A549 (cell line): ENCODE results near the gene DSCAM. TPM values are rescaled to one million over a fixed set of nuclear protein-coding genes. Genes with fewer than 3 reads are reported as not detected.

ENCODE experiments used
- ATAC-seq, 2 experiments: fragments of 200-7000 bp in 1 of 2; fragments of >200 bp in 1 of 2; cut with Nextera tagmentation in 1 of 2; cut with Tn5 transposase in 1 of 2; 3 replicates each; pipeline versions ENCODE4 v1.8.0 to v1.9.1; 2018 to 2020; ENCODE audit warnings: mild to moderate bottlenecking in 1 of 2, moderate library complexity in 1 of 2
- CTCF ChIA-PET: fragments of 300-600 bp; sonication (Branson Sonifier 250); formaldehyde crosslinking; extraction: SDS; loops from one replicate; lab custom pipeline; 2021; ENCODE audit warnings: antibody characterized with exemption, inconsistent platforms; lab: Yijun Ruan, JAX
- POLR2A ChIA-PET: fragments of 350-600 bp; formaldehyde crosslinking; extraction: SDS; loops from one replicate; lab custom pipeline; 2021; ENCODE audit warnings: antibody characterized with exemption, inconsistent platforms; lab: Yijun Ruan, JAX
- DNase-seq, 2 experiments: peaks; one replicate each; pipeline versions ENCODE4 v3.0.0 to v3.0.0-alpha.2; 2011 to 2016; ENCODE audit warnings: low read depth in 1 of 2, low spot score in 1 of 2
- FAIRE-seq: peaks from 2 replicates; lab custom pipeline; 2011; peaks lifted over from hg19 to GRCh38; lab: Jason Lieb, UNC
- H3K27ac ChIP-seq, 2 experiments: fragments of >200 bp; sonication (Bioruptor Twin); formaldehyde crosslinking; 3 replicates each; pipeline ENCODE4 v1.5.1; 2016 to 2017
- H3K4me1 ChIP-seq: fragments of >200 bp; sonication (Bioruptor Twin); formaldehyde crosslinking; 3 replicates; pipeline ENCODE4 v1.6.1; 2016
- H3K4me2 ChIP-seq: fragments of >200 bp; sonication (Bioruptor Twin); formaldehyde crosslinking; 3 replicates; pipeline ENCODE4 v1.6.1; 2016
- H3K4me3 ChIP-seq: fragments of >200 bp; sonication (Bioruptor Twin); formaldehyde crosslinking; 3 replicates; pipeline ENCODE4 v1.5.1; 2016
- H3K9me3 ChIP-seq: fragments of >200 bp; sonication (Bioruptor Twin); formaldehyde crosslinking; 3 replicates; pipeline ENCODE4 v1.6.1; 2016
- BCL3 ChIP-seq: fragments of >200 bp; sonication (Bioruptor Twin); formaldehyde crosslinking; IDR thresholded peaks from 3 replicates; pipeline ENCODE4 v1.6.1; 2016
- BHLHE40 ChIP-seq: IDR thresholded peaks from 2 replicates; pipeline ENCODE4 v1.6.1; 2012; ENCODE audit warnings: low read depth, low read length, inconsistent platforms
- CEBPB ChIP-seq, 2 experiments: fragments of >200 bp in 1 of 2; sonication (Bioruptor Twin) in 1 of 2; formaldehyde crosslinking in 1 of 2; IDR thresholded peaks; 2 replicates each; pipeline ENCODE4 v1.6.1; 2012 to 2016
- E2F6 ChIP-seq: IDR thresholded peaks from 2 replicates; pipeline ENCODE4 v1.6.1; 2012; ENCODE audit warnings: low read depth, borderline replicate concordance
- ELK1 ChIP-seq: fragments of 150-350 bp; IDR thresholded peaks from 2 replicates; pipeline ENCODE4 v1.6.1; 2014; ENCODE audit warnings: low read depth, mild to moderate bottlenecking, low read length
- FOSL2 ChIP-seq, 2 experiments: fragments of 450-650 bp in 1 of 2; fragments of >200 bp in 1 of 2; sonication (Bioruptor Twin) in 1 of 2; formaldehyde crosslinking; IDR thresholded peaks; 2 replicates each; pipeline versions ENCODE4 v1.5.0 to v1.6.1; 2016 to 2020; ENCODE audit warnings: mild to moderate bottlenecking in 1 of 2, moderate library complexity in 1 of 2
- HDAC2 ChIP-seq: fragments of 200-600 bp; sonication (generic); IDR thresholded peaks from 2 replicates; pipeline ENCODE4 v1.6.1; 2016
- HEYL ChIP-seq: fragments of 250-450 bp; sonication (Bioruptor Pico); IDR thresholded peaks from 2 replicates; pipeline ENCODE4 v1.8.0; 2021; ENCODE audit warnings: mild to moderate bottlenecking, moderate library complexity
- HOXB5 ChIP-seq: fragments of 250-450 bp; sonication (Bioruptor Pico); IDR thresholded peaks from 2 replicates; pipeline ENCODE4 v1.5.0; 2020; ENCODE audit warnings: mild to moderate bottlenecking, moderate library complexity
- KDM5A ChIP-seq: fragments of 200-600 bp; sonication (generic); IDR thresholded peaks from 2 replicates; pipeline ENCODE4 v1.6.1; 2016; ENCODE audit warnings: antibody characterized with exemption, mild to moderate bottlenecking
- MAX ChIP-seq: IDR thresholded peaks from 2 replicates; pipeline ENCODE4 v1.6.1; 2012
- NFE2L2 ChIP-seq: fragments of 150-350 bp; conservative IDR thresholded peaks from 2 replicates; pipeline ENCODE4 v1.6.1; 2014; ENCODE audit warnings: low read length
- NPAS2 ChIP-seq: fragments of 250-450 bp; sonication (Bioruptor Pico); IDR thresholded peaks from 2 replicates; pipeline ENCODE4 v1.8.0; 2022; ENCODE audit warnings: mild to moderate bottlenecking, moderate library complexity, borderline replicate concordance
- PBX3 ChIP-seq: IDR thresholded peaks from 2 replicates; pipeline ENCODE4 v1.6.1; 2012
- PHF8 ChIP-seq: fragments of 200-600 bp; sonication (generic); IDR thresholded peaks from 2 replicates; pipeline ENCODE4 v1.6.1; 2016; ENCODE audit warnings: low read depth, mild to moderate bottlenecking, antibody characterized with exemption, moderate library complexity, borderline replicate concordance
- POLR2AphosphoS2 ChIP-seq: conservative IDR thresholded peaks from 2 replicates; pipeline ENCODE4 v1.6.1; 2012; ENCODE audit warnings: low read length, improper control_type of control experiment, inconsistent platforms
- RAD21 ChIP-seq, 2 experiments: fragments of >200 bp in 1 of 2; sonication (Bioruptor Twin) in 1 of 2; formaldehyde crosslinking in 1 of 2; IDR thresholded peaks in 1 of 2; conservative IDR thresholded peaks in 1 of 2; 2 replicates in 1 of 2; 3 replicates in 1 of 2; pipeline ENCODE4 v1.6.1; 2012 to 2018; ENCODE audit warnings: inconsistent platforms in 1 of 2
- RARB ChIP-seq: fragments of 250-450 bp; sonication (Bioruptor Pico); IDR thresholded peaks from 2 replicates; pipeline ENCODE4 v1.8.0; 2021; ENCODE audit warnings: mild to moderate bottlenecking, moderate library complexity
- RCOR1 ChIP-seq: fragments of 150-350 bp; IDR thresholded peaks from 2 replicates; pipeline ENCODE4 v1.6.1; 2014; ENCODE audit warnings: antibody characterized with exemption, low read length, low read depth
- RNF2 ChIP-seq: fragments of 200-600 bp; sonication (generic); IDR thresholded peaks from 2 replicates; pipeline ENCODE4 v1.6.1; 2016; ENCODE audit warnings: low read depth, mild to moderate bottlenecking, antibody characterized with exemption, moderate library complexity, borderline replicate concordance
- SREBF2 ChIP-seq: fragments of 450-650 bp; IDR thresholded peaks from 2 replicates; pipeline ENCODE4 v1.6.1; 2014; ENCODE audit warnings: mild to moderate bottlenecking, moderate library complexity
- ZNF302 ChIP-seq: fragments of 250-450 bp; sonication (Bioruptor Pico); IDR thresholded peaks from 2 replicates; pipeline ENCODE4 v1.9.0; 2021; ENCODE audit warnings: inconsistent platforms, mild to moderate bottlenecking, moderate library complexity
- WGBS: methylation state at CpG from one replicate; pipeline ENCODE4 v1.1.6; 2017; ENCODE audit errors: missing lambda C conversion rate; 5-methylcytosine and 5-hydroxymethylcytosine counted together
- polyA plus RNA-seq, 4 experiments: library from polyadenylated mRNA; depleted of rRNA in 3 of 4; stranded (reverse); fragments of >200 nt; fragmentation: RNase III in 1 of 4; extraction: RNeasy Plus Mini Kit Qiagen cat#74134 plus additional on column Dnase treatment in 1 of 4; gene quantifications; 2 replicates in 3 of 4; 3 replicates in 1 of 4; pipeline ENCODE4 v1.2.3, GENCODE V29; 2011 to 2017
- TF ChIP-seq, protein P1 (sequence below): fragments of 450-650 bp; IDR thresholded peaks from 2 replicates; pipeline ENCODE4 v1.6.1; 2014; ENCODE audit warnings: antibody characterized with exemption

DSCAM gene
- polyA plus RNA-seq, 2 of the 4 experiments (the other 2 are of a cell fraction): not detected

GRCh38 chr21:40074198-40074597 lies 772.8 kb downstream of the DSCAM start (continued):
- TF ChIP-seq BCL3 (no peak), RARB (no peak), POLR2AphosphoS2 (no peak), MAX (no peak), RCOR1 (no peak), NFE2L2 (no peak), E2F6 (no peak)

- WGBS: 79% methylated on average over 5 of the region's 5 CpGs
- no peak for FAIRE-seq
- TF ChIP-seq CEBPB (IDR thresholded peaks at IDR 0.05) (peak in 1 of 2 experiments; percentile 7; a peak in 1 of 4 replicates), POLR2AphosphoS2 (no peak)
- CTCF ChIA-PET: no interaction called here
- ATAC-seq: no peak
- H3K4me3 ChIP-seq: no peak overlapping the region
- H3K9me3 ChIP-seq: no peaks in the 10 kb centered on the region
- no peak overlapping the region for H3K27ac ChIP-seq
- POLR2A ChIA-PET: no interaction called here
- DNase-seq: no peak
- no peaks in the 10 kb centered on the region for H3K4me1 ChIP-seq
- no peak overlapping the region for H3K4me2 ChIP-seq
Observed at GRCh38 chr21:40073642-40074041, 773.3 kb downstream of the DSCAM start.

DNA sequence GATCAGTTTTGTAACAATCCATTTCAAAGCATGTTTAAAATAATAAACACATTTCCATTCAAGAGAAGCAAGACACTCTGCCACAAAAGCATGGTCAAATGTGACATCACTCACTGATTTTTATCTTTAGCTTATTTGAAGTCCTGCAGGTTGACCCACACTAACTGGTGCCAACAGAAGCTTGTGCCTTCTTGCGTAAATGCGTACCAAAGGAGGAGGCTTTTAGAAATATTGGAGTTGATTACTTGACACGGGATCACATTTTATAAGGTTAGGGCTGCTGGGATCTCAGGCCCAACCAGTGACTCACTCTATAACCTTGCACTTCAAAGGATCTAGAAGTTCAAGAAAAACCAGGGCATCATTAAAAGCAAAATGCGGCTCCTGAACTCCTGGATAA lies 776.1 kb downstream of the DSCAM start:
- H3K4me3 ChIP-seq: no peak overlapping the region
- 19% methylated on average over 4 of the region's 4 CpGs for WGBS
- H3K27ac ChIP-seq: no peak overlapping the region
- ChIA-PET CTCF (no interaction called here), POLR2A (no interaction called here)
- no peaks in the 10 kb centered on the region for H3K4me1 ChIP-seq
- DNase-seq (no peak), ATAC-seq (no peak), FAIRE-seq (no peak)
- TF ChIP-seq, protein P1, sequence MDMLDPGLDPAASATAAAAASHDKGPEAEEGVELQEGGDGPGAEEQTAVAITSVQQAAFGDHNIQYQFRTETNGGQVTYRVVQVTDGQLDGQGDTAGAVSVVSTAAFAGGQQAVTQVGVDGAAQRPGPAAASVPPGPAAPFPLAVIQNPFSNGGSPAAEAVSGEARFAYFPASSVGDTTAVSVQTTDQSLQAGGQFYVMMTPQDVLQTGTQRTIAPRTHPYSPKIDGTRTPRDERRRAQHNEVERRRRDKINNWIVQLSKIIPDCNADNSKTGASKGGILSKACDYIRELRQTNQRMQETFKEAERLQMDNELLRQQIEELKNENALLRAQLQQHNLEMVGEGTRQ: no peak
- no peak for TF ChIP-seq HDAC2
- TF ChIP-seq HOXB5 (CRISPR knock-in tag): no peak
- TF ChIP-seq RAD21 (conservative IDR thresholded peaks at IDR 0.05 in 1 of 2, IDR thresholded peaks at IDR 0.05 in 1 of 2): no peak
- TF ChIP-seq BHLHE40: no peak
- TF ChIP-seq PHF8: no peak
- TF ChIP-seq NFE2L2: no peak
- no peak for TF ChIP-seq SREBF2
- TF ChIP-seq NPAS2 (CRISPR knock-in tag): no peak
- TF ChIP-seq FOSL2 (IDR thresholded peaks at IDR 0.05): no peak
- TF ChIP-seq FOSL2 (CRISPR knock-in tag; IDR thresholded peaks at IDR 0.05): no peak
- TF ChIP-seq ELK1: no peak
- no peak for TF ChIP-seq MAX
- TF ChIP-seq RARB: no peak
- no peak for TF ChIP-seq KDM5A
- TF ChIP-seq HEYL (CRISPR knock-in tag): no peak
- TF ChIP-seq PBX3: no peak
- TF ChIP-seq ZNF302 (CRISPR knock-in tag): no peak
- TF ChIP-seq CEBPB (IDR thresholded peaks at IDR 0.05): no peak
- no peak for TF ChIP-seq RNF2
- no peaks in the 10 kb centered on the region for H3K9me3 ChIP-seq
- no peak overlapping the region for H3K4me2 ChIP-seq
